SK-N-SH treated with all-trans-retinoic acid at 6 μM for 48 hours (cell line): ENCODE measurements around the gene DMRTC2.

Source experiments
- CSDC2 ChIP-seq: fragments of 250-450 bp; sonication (Bioruptor Pico); IDR thresholded peaks from 2 replicates; pipeline ENCODE4 v1.5.0; 2020; ENCODE audit warnings: mild to moderate bottlenecking, moderate library complexity
- GLIS3 ChIP-seq: fragments of 250-450 bp; sonication (Bioruptor Pico); IDR thresholded peaks from 2 replicates; pipeline ENCODE4 v1.5.0; 2020; ENCODE audit warnings: mild to moderate bottlenecking, moderate library complexity
- ISL1 ChIP-seq: fragments of 250-450 bp; sonication (Bioruptor Pico); IDR thresholded peaks from 2 replicates; pipeline ENCODE4 v2.1.2; 2022; ENCODE audit warnings: mild to moderate bottlenecking, moderate library complexity
- OSR1 ChIP-seq: fragments of 250-450 bp; sonication (Bioruptor Pico); IDR thresholded peaks from 2 replicates; pipeline ENCODE4 v1.8.0; 2022; ENCODE audit warnings: moderate library complexity, mild to moderate bottlenecking, inconsistent platforms
- RARB ChIP-seq: fragments of 250-450 bp; sonication (Bioruptor Pico); IDR thresholded peaks from 2 replicates; pipeline ENCODE4 v1.8.0; 2021; ENCODE audit warnings: mild to moderate bottlenecking, moderate library complexity
- SNAI2 ChIP-seq: fragments of 250-450 bp; sonication (Bioruptor Pico); IDR thresholded peaks from 2 replicates; pipeline ENCODE4 v1.5.0; 2020; ENCODE audit warnings: mild to moderate bottlenecking, moderate library complexity
- TOX ChIP-seq: fragments of 250-450 bp; sonication (Bioruptor Pico); IDR thresholded peaks from 2 replicates; pipeline ENCODE4 v1.8.0; 2021; ENCODE audit warnings: mild to moderate bottlenecking, moderate library complexity, borderline replicate concordance
- ZFP30 ChIP-seq: fragments of 450-650 bp; formaldehyde crosslinking; IDR thresholded peaks from 2 replicates; pipeline ENCODE4 v1.5.0; 2022; ENCODE audit warnings: mild to moderate bottlenecking, moderate library complexity
- ZNF8 ChIP-seq: fragments of 450-650 bp; formaldehyde crosslinking; IDR thresholded peaks from 2 replicates; pipeline ENCODE4 v1.5.0; 2020; ENCODE audit warnings: mild to moderate bottlenecking, moderate library complexity
- TF ChIP-seq, protein P1 (sequence below): fragments of 250-450 bp; sonication (Bioruptor Pico); IDR thresholded peaks from 2 replicates; pipeline ENCODE4 v1.5.1; 2020; ENCODE audit warnings: low read depth, mild to moderate bottlenecking, moderate library complexity
- TF ChIP-seq, protein P2 (sequence below): fragments of 250-450 bp; sonication (Bioruptor Pico); IDR thresholded peaks from 2 replicates; pipeline ENCODE4 v1.5.0; 2020; ENCODE audit warnings: mild to moderate bottlenecking, moderate library complexity
- TF ChIP-seq, protein P3 (sequence below): fragments of 250-450 bp; sonication (Bioruptor Pico); IDR thresholded peaks from 2 replicates; pipeline ENCODE4 v1.5.1; 2021; ENCODE audit warnings: mild to moderate bottlenecking, moderate library complexity
- TF ChIP-seq, protein P4 (sequence below): fragments of 250-450 bp; sonication (Bioruptor Pico); IDR thresholded peaks from 2 replicates; pipeline ENCODE4 v1.8.0; 2020; ENCODE audit warnings: mild to moderate bottlenecking, moderate library complexity, borderline replicate concordance

DNA sequence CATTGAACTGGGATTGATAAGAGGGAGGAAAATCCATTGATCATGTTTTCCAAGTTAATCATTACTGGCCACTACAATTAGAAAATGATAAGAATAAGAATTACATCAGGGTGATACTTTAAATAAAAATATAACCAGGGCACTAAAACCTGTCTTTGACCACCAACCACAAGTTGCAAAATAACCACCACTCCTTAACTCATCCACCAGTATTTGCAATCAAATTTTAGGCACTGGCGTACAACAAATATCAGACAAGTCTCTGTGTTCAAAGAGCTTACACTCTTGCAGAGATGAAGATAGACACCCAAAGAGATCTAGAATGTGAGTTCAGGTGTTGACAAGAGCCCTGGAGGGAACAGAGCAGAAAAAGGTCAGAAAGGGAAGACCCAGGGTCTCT is 47.9 kb upstream of the DMRTC2 start:
- TF ChIP-seq ISL1 (CRISPR knock-in tag): no peak
- no peak for TF ChIP-seq TOX (CRISPR knock-in tag)
- TF ChIP-seq, protein P1, sequence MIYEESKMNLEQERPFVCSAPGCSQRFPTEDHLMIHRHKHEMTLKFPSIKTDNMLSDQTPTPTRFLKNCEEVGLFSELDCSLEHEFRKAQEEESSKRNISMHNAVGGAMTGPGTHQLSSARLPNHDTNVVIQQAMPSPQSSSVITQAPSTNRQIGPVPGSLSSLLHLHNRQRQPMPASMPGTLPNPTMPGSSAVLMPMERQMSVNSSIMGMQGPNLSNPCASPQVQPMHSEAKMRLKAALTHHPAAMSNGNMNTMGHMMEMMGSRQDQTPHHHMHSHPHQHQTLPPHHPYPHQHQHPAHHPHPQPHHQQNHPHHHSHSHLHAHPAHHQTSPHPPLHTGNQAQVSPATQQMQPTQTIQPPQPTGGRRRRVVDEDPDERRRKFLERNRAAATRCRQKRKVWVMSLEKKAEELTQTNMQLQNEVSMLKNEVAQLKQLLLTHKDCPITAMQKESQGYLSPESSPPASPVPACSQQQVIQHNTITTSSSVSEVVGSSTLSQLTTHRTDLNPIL (CRISPR knock-in tag): no peak
- TF ChIP-seq ZFP30 (CRISPR knock-in tag): no peak
- no peak for TF ChIP-seq ZNF8 (CRISPR knock-in tag)
- TF ChIP-seq RARB (CRISPR knock-in tag): no peak
- no peak for TF ChIP-seq CSDC2
- TF ChIP-seq, protein P2, sequence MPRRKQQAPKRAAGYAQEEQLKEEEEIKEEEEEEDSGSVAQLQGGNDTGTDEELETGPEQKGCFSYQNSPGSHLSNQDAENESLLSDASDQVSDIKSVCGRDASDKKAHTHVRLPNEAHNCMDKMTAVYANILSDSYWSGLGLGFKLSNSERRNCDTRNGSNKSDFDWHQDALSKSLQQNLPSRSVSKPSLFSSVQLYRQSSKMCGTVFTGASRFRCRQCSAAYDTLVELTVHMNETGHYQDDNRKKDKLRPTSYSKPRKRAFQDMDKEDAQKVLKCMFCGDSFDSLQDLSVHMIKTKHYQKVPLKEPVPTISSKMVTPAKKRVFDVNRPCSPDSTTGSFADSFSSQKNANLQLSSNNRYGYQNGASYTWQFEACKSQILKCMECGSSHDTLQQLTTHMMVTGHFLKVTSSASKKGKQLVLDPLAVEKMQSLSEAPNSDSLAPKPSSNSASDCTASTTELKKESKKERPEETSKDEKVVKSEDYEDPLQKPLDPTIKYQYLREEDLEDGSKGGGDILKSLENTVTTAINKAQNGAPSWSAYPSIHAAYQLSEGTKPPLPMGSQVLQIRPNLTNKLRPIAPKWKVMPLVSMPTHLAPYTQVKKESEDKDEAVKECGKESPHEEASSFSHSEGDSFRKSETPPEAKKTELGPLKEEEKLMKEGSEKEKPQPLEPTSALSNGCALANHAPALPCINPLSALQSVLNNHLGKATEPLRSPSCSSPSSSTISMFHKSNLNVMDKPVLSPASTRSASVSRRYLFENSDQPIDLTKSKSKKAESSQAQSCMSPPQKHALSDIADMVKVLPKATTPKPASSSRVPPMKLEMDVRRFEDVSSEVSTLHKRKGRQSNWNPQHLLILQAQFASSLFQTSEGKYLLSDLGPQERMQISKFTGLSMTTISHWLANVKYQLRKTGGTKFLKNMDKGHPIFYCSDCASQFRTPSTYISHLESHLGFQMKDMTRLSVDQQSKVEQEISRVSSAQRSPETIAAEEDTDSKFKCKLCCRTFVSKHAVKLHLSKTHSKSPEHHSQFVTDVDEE: no peak
- TF ChIP-seq OSR1 (CRISPR knock-in tag): no peak
- no peak for TF ChIP-seq GLIS3 (CRISPR knock-in tag)
- TF ChIP-seq SNAI2: no peak
- TF ChIP-seq, protein P3, sequence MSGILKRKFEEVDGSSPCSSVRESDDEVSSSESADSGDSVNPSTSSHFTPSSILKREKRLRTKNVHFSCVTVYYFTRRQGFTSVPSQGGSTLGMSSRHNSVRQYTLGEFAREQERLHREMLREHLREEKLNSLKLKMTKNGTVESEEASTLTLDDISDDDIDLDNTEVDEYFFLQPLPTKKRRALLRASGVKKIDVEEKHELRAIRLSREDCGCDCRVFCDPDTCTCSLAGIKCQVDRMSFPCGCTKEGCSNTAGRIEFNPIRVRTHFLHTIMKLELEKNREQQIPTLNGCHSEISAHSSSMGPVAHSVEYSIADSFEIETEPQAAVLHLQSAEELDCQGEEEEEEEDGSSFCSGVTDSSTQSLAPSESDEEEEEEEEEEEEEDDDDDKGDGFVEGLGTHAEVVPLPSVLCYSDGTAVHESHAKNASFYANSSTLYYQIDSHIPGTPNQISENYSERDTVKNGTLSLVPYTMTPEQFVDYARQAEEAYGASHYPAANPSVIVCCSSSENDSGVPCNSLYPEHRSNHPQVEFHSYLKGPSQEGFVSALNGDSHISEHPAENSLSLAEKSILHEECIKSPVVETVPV: no peak
- TF ChIP-seq, protein P4, sequence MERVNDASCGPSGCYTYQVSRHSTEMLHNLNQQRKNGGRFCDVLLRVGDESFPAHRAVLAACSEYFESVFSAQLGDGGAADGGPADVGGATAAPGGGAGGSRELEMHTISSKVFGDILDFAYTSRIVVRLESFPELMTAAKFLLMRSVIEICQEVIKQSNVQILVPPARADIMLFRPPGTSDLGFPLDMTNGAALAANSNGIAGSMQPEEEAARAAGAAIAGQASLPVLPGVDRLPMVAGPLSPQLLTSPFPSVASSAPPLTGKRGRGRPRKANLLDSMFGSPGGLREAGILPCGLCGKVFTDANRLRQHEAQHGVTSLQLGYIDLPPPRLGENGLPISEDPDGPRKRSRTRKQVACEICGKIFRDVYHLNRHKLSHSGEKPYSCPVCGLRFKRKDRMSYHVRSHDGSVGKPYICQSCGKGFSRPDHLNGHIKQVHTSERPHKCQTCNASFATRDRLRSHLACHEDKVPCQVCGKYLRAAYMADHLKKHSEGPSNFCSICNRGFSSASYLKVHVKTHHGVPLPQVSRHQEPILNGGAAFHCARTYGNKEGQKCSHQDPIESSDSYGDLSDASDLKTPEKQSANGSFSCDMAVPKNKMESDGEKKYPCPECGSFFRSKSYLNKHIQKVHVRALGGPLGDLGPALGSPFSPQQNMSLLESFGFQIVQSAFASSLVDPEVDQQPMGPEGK (CRISPR knock-in tag): no peak
